DOHH2 (cell line): ENCODE measurements around the gene YWHAH.
A peak's percentile ranks its signal among the peaks of the same experiment; 100 is the strongest.

Experiments used
- H3F3A ChIP-seq: fragments of 200-600 bp; sonication (generic), shearing (Covaris generic); 2 replicates; pipeline ENCODE4 v1.6.0; 2016; ENCODE audit warnings: antibody characterized with exemption, mild to moderate bottlenecking; ENCODE audit not compliant: control insufficient read depth, insufficient read depth
- H3K27ac ChIP-seq: fragments of 200-600 bp; sonication (generic); 2 replicates; pipeline ENCODE4 v1.5.1; 2014; ENCODE audit warnings: low read depth, mild to moderate bottlenecking, low read length, moderate library complexity
- H3K27me3 ChIP-seq: fragments of 200-600 bp; sonication (generic); 2 replicates; pipeline ENCODE4 v1.6.1; 2014; ENCODE audit warnings: mild to moderate bottlenecking, low read length, mixed read lengths; ENCODE audit not compliant: control insufficient read depth
- H3K36me3 ChIP-seq: fragments of 200-600 bp; sonication (generic); 2 replicates; pipeline ENCODE4 v1.6.1; 2014; ENCODE audit warnings: mild to moderate bottlenecking, low read length, moderate library complexity, mixed read lengths; ENCODE audit not compliant: control insufficient read depth
- H3K4me1 ChIP-seq: fragments of 200-600 bp; sonication (generic); 2 replicates; pipeline ENCODE4 v1.6.1; 2014; ENCODE audit warnings: mild to moderate bottlenecking, low read length, mixed read lengths; ENCODE audit not compliant: control insufficient read depth
- H3K4me2 ChIP-seq: fragments of 200-600 bp; sonication (generic); 2 replicates; pipeline ENCODE4 v1.6.0; 2014; ENCODE audit warnings: mild to moderate bottlenecking, low read length, moderate library complexity
- H3K4me3 ChIP-seq: fragments of 200-600 bp; sonication (generic); 2 replicates; pipeline ENCODE4 v1.5.1; 2014; ENCODE audit warnings: mild to moderate bottlenecking, low read length, mixed read lengths
- H3K79me2 ChIP-seq: fragments of 200-600 bp; sonication (generic); 2 replicates; pipeline ENCODE4 v1.6.1; 2014; ENCODE audit warnings: mild to moderate bottlenecking, low read length, mixed read lengths; ENCODE audit not compliant: control insufficient read depth
- H3K9me2 ChIP-seq: fragments of 200-600 bp; sonication (generic); replicated peaks from 2 replicates; pipeline ENCODE4 v1.6.1; 2014; ENCODE audit warnings: mild to moderate bottlenecking, low read length, mixed read lengths; ENCODE audit not compliant: control insufficient read depth
- H3K9me3 ChIP-seq: fragments of 200-600 bp; sonication (generic); 2 replicates; pipeline ENCODE4 v1.6.1; 2014; ENCODE audit warnings: antibody characterized with exemption, low read length, mixed read lengths; ENCODE audit not compliant: control insufficient read depth, insufficient read depth
- H4K20me1 ChIP-seq: fragments of 200-600 bp; sonication (generic); 2 replicates; pipeline ENCODE4 v1.6.0; 2014; ENCODE audit warnings: low read depth, mild to moderate bottlenecking, antibody characterized with exemption, low read length, moderate library complexity; ENCODE audit not compliant: control insufficient read depth, insufficient read depth
- EZH2phosphoT487 ChIP-seq: fragments of 200-600 bp; sonication (generic); IDR thresholded peaks from 2 replicates; pipeline ENCODE4 v1.6.1; 2017; ENCODE audit warnings: borderline replicate concordance, mild to moderate bottlenecking, antibody characterized with exemption, low read length, moderate library complexity, mixed read lengths
- TF ChIP-seq, protein P1 (sequence below): fragments of 200-600 bp; sonication (generic); IDR thresholded peaks from one replicate; pipeline ENCODE4 v1.5.1; 2014; ENCODE audit warnings: antibody characterized with exemption, mild to moderate bottlenecking, low read depth, low read length; ENCODE audit not compliant: poor library complexity, severe bottlenecking

Gene YWHAH

DNA sequence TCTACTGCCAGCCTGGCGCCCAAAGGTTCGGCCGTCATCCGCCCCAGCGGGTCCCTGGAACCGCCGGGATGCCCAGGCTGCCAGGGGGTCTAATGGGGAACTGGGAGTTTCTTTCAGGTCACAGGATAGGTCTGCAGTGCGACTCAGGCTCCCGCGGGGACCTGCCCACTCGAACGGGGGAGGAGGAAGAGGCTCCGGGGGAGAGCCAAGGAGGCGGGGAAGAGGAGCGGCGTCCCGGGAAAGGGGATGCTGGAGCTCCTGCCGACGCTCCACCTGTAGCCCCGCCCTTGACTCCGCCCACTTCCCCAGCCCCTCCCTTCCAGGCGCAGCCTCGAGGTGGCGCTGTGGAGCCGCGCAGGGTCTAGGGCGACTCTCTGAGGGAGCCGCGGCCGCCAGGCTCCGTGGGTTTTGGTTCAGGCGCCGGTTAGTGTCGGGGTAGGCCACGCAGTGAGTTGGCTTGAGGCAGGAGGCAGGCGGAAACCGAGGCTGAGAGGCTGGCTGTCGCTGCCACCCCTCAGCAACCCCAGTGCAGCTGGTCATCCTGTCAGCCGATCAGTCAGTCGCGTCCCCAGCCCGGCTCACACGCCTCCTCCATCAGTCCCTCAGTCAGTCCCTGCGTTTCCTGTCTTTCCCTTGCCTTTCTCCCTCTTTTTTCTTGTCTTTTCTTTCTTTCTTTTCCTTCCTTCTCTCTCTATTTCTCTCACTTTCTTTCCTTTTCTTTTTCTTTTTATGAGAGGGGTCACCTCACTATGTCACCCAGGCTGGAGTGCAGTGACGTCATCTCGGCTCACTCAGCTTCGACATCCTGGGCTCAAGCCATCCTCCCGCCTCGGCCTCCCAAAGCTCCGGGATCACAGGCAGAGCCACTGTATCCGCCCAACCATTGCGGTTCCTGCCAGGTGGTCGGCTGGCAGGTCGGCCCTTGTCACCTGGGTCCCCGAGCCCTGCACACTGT is 26.4 kb downstream of the YWHAH start:
- Histone ChIP-seq H3K4me2 (peak overlapping the region; percentile 68), H3K27ac (no peak overlapping the region)

GRCh38 chr22:31972180-31972579 is 27.8 kb downstream of the YWHAH start:
- no peaks in the 10 kb centered on the region for H4K20me1 ChIP-seq
- H3K9me2 ChIP-seq: no peaks in the 10 kb centered on the region
- H3K79me2 ChIP-seq: no peaks in the 10 kb centered on the region
- peaks cover 3% of the 10 kb centered on the region; the same call in 1 of the 2 replicates for H3K27me3 ChIP-seq
- H3K36me3 ChIP-seq: no peaks in the 10 kb centered on the region
- TF ChIP-seq EZH2phosphoT487: no peak
- TF ChIP-seq, protein P1, sequence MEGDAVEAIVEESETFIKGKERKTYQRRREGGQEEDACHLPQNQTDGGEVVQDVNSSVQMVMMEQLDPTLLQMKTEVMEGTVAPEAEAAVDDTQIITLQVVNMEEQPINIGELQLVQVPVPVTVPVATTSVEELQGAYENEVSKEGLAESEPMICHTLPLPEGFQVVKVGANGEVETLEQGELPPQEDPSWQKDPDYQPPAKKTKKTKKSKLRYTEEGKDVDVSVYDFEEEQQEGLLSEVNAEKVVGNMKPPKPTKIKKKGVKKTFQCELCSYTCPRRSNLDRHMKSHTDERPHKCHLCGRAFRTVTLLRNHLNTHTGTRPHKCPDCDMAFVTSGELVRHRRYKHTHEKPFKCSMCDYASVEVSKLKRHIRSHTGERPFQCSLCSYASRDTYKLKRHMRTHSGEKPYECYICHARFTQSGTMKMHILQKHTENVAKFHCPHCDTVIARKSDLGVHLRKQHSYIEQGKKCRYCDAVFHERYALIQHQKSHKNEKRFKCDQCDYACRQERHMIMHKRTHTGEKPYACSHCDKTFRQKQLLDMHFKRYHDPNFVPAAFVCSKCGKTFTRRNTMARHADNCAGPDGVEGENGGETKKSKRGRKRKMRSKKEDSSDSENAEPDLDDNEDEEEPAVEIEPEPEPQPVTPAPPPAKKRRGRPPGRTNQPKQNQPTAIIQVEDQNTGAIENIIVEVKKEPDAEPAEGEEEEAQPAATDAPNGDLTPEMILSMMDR: no peak
- H3K4me2 ChIP-seq: no peak overlapping the region
- peaks cover 24% of the 10 kb centered on the region for H3K4me1 ChIP-seq
- H3K4me3 ChIP-seq: no peak overlapping the region
- H3K9me3 ChIP-seq: no peaks in the 10 kb centered on the region
- no peak overlapping the region for H3K27ac ChIP-seq
- H3F3A ChIP-seq: peaks cover 7% of the 10 kb centered on the region

More for the DNA sequence above, 26.4 kb downstream of the YWHAH start:
- Histone ChIP-seq H3K9me3 (no peaks in the 10 kb centered on the region), H3K4me3 (peak overlapping the region; percentile 63), H3K9me2 (no peaks in the 10 kb centered on the region), H3K79me2 (no peaks in the 10 kb centered on the region), H4K20me1 (no peaks in the 10 kb centered on the region), H3K27me3 (peaks cover 3% of the 10 kb centered on the region; the same call in 1 of the 2 replicates), H3K4me1 (peaks cover 24% of the 10 kb centered on the region), H3K36me3 (no peaks in the 10 kb centered on the region), H3F3A (peaks cover 7% of the 10 kb centered on the region)
- TF ChIP-seq, protein P1: peak; percentile 74
- no peak for TF ChIP-seq EZH2phosphoT487

DNA sequence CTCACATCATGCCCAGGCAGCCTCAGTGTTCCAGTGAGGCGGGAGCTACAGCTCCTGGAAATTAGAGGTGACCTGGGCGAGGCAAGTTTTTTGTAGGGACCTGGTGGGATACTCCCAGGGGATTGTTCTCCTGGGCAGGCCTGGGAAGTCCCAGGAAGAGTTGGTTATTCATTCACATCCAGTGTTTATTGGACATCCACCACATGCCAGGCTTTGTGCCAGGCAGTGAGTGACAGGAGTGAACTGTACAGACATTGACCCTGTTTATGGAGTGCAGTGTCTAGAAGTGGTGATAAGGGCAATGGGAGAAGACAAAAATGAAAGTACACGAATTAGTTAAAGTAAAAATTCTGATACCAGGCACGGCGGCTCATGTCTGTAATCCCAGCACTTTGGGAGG is 29.4 kb downstream of the YWHAH start:
- Histone ChIP-seq H3K4me1 (peaks cover 34% of the 10 kb centered on the region), H4K20me1 (no peaks in the 10 kb centered on the region), H3K4me3 (no peak overlapping the region), H3K36me3 (no peaks in the 10 kb centered on the region), H3K27ac (no peak overlapping the region), H3K79me2 (no peaks in the 10 kb centered on the region), H3K9me3 (no peaks in the 10 kb centered on the region), H3F3A (peaks cover 7% of the 10 kb centered on the region), H3K4me2 (no peak overlapping the region), H3K9me2 (no peaks in the 10 kb centered on the region), H3K27me3 (peaks cover 3% of the 10 kb centered on the region; the same call in 1 of the 2 replicates)
- TF ChIP-seq, protein P1: no peak
- TF ChIP-seq EZH2phosphoT487: no peak
